H1 (cell line): ENCODE measurements around the gene CCDC28B. TPM values are rescaled to one million over a fixed set of nuclear protein-coding genes. Genes with fewer than 3 reads are reported as not detected.

Source experiments
- CTCF ChIA-PET: fragments of 300-600 bp; sonication (Branson Sonifier 250); formaldehyde crosslinking; loops from one replicate; lab custom pipeline; 2021; ENCODE audit not compliant: partially characterized antibody; lab: Charles Lee
- POLR2A ChIA-PET: fragments of 300-600 bp; sonication (Branson Sonifier 250); formaldehyde crosslinking; loops from one replicate; lab custom pipeline; 2021; ENCODE audit warnings: inconsistent platforms; ENCODE audit not compliant: partially characterized antibody; lab: Charles Lee
- DNase-seq, 2 experiments: peaks; one replicate each; pipeline versions ENCODE4 v3.0.0 to v3.0.0-alpha.2; 2010 to 2022; ENCODE audit warnings: low spot score in 2 of 2, low read depth in 1 of 2, mixed read lengths in 1 of 2
- FAIRE-seq: peaks from 2 replicates; lab custom pipeline; 2011; peaks lifted over from hg19 to GRCh38; lab: Jason Lieb, UNC
- H2AFZ ChIP-seq: 2 replicates; pipeline ENCODE4 v1.8.1; 2012; ENCODE audit warnings: low read length, inconsistent platforms
- H2AK5ac ChIP-seq: 2 replicates; pipeline ENCODE4 v1.6.1; 2013; ENCODE audit warnings: low read depth, low read length
- H2BK120ac ChIP-seq: replicated peaks from 2 replicates; pipeline ENCODE3; 2013; ENCODE audit warnings: low read depth, low read length, inconsistent platforms
- H2BK12ac ChIP-seq: 2 replicates; pipeline ENCODE4 v1.6.1; 2013; ENCODE audit warnings: low read depth, low read length
- H2BK15ac ChIP-seq: 2 replicates; pipeline ENCODE4 v1.6.1; 2013; ENCODE audit warnings: low read length
- H2BK20ac ChIP-seq: 2 replicates; pipeline ENCODE4 v1.6.1; 2013; ENCODE audit warnings: low read length
- H2BK5ac ChIP-seq: 2 replicates; pipeline ENCODE4 v1.6.1; 2013; ENCODE audit warnings: low read depth, low read length
- H3K14ac ChIP-seq: 2 replicates; pipeline ENCODE4 v1.6.1; 2013; ENCODE audit warnings: inconsistent platforms; ENCODE audit not compliant: insufficient read length
- H3K18ac ChIP-seq: 2 replicates; pipeline ENCODE4 v1.6.1; 2013; ENCODE audit warnings: low read length; ENCODE audit errors: extremely low read depth
- H3K23ac ChIP-seq: 2 replicates; pipeline ENCODE4 v1.6.1; 2013; ENCODE audit warnings: inconsistent platforms; ENCODE audit not compliant: insufficient read length
- H3K23me2 ChIP-seq: 2 replicates; pipeline ENCODE4 v1.6.1; 2013; ENCODE audit warnings: low read depth, low read length
- H3K27ac ChIP-seq: 2 replicates; pipeline ENCODE4 v1.6.1; 2011; ENCODE audit warnings: low read depth, low read length, inconsistent platforms
- H3K27me3 ChIP-seq, 4 experiments: replicated peaks in 1 of 4; 1 replicate in 1 of 4; 2 replicates in 3 of 4; pipeline versions ENCODE4 v1.6.1 to v1.8.1; 2011 to 2013; ENCODE audit warnings: low read length in 3 of 4, mild to moderate bottlenecking in 3 of 4, inconsistent platforms in 2 of 4, mixed read lengths in 2 of 4, moderate library complexity in 1 of 4; ENCODE audit not compliant: control insufficient read depth in 3 of 4, insufficient read depth in 3 of 4; ENCODE audit errors: extremely low read depth in 1 of 4
- H3K36me3 ChIP-seq, 4 experiments: 2 replicates each; pipeline versions ENCODE4 v1.6.1 to v1.8.1; 2011 to 2013; ENCODE audit warnings: mild to moderate bottlenecking in 4 of 4, low read length in 3 of 4, moderate library complexity in 2 of 4, control low read depth in 1 of 4, inconsistent platforms in 1 of 4; ENCODE audit not compliant: insufficient read depth in 4 of 4, control insufficient read depth in 2 of 4
- H3K4ac ChIP-seq: replicated peaks from 2 replicates; pipeline ENCODE3; 2013; ENCODE audit warnings: low read length, low read depth, mixed read lengths, inconsistent platforms; ENCODE audit not compliant: insufficient read length
- H3K4me1 ChIP-seq, 4 experiments: replicated peaks in 1 of 4; 1 replicate in 1 of 4; 2 replicates in 3 of 4; pipeline versions ENCODE4 v1.6.1 to v1.8.1; 2011 to 2013; ENCODE audit warnings: low read length in 3 of 4, inconsistent platforms in 2 of 4, mixed read lengths in 1 of 4; ENCODE audit not compliant: insufficient read depth in 4 of 4, control insufficient read depth in 3 of 4
- H3K4me2 ChIP-seq, 2 experiments: 2 replicates each; pipeline versions ENCODE4 v1.6.1 to v1.8.1; 2011 to 2013; ENCODE audit warnings: low read depth in 2 of 2, low read length in 2 of 2, control low read depth in 1 of 2, inconsistent platforms in 1 of 2, mild to moderate bottlenecking in 1 of 2; ENCODE audit not compliant: insufficient read depth in 1 of 2
- H3K4me3 ChIP-seq, 4 experiments: fragments of 200-600, 300-600 bp in 1 of 4; sonication (generic), shearing (Covaris generic), sonication (Bioruptor Twin) in 1 of 4; 2 replicates each; pipeline versions ENCODE4 v1.5.1 to v1.8.1; 2011 to 2016; ENCODE audit warnings: low read length in 4 of 4, low read depth in 3 of 4, control low read depth in 2 of 4, inconsistent platforms in 2 of 4, mild to moderate bottlenecking in 2 of 4, mixed read lengths in 1 of 4, moderate library complexity in 1 of 4; ENCODE audit not compliant: insufficient read depth in 2 of 4; ENCODE audit errors: extremely low read depth in 1 of 4
- H3K56ac ChIP-seq: replicated peaks from 2 replicates; pipeline ENCODE3; 2013; ENCODE audit warnings: low read depth, mild to moderate bottlenecking, mixed read lengths, low read length, inconsistent platforms; ENCODE audit not compliant: insufficient read length
- H3K79me1 ChIP-seq: 2 replicates; pipeline ENCODE4 v1.6.1; 2013; ENCODE audit warnings: low read depth, low read length, control low read depth
- H3K79me2 ChIP-seq, 2 experiments: 2 replicates each; pipeline versions ENCODE4 v1.6.1 to v1.8.1; 2012 to 2013; ENCODE audit warnings: low read length in 2 of 2, mild to moderate bottlenecking in 2 of 2, inconsistent platforms in 1 of 2; ENCODE audit not compliant: insufficient read depth in 2 of 2, control insufficient read depth in 1 of 2
- H3K9ac ChIP-seq, 4 experiments: replicated peaks in 1 of 4; 1 replicate in 1 of 4; 2 replicates in 3 of 4; pipeline versions ENCODE4 v1.6.1 to v1.8.1; 2011 to 2013; ENCODE audit warnings: low read depth in 3 of 4, low read length in 3 of 4, control low read depth in 2 of 4, mild to moderate bottlenecking in 2 of 4, moderate library complexity in 2 of 4, inconsistent platforms in 1 of 4; ENCODE audit errors: extremely low read depth in 1 of 4
- H3K9me3 ChIP-seq, 2 experiments: 2 replicates each; pipeline versions ENCODE4 v1.6.1 to v1.8.1; 2012 to 2013; ENCODE audit warnings: mild to moderate bottlenecking in 2 of 2, moderate library complexity in 2 of 2, control low read depth in 1 of 2, inconsistent platforms in 1 of 2, low read depth in 1 of 2, low read length in 1 of 2, mixed read lengths in 1 of 2; ENCODE audit not compliant: insufficient read depth in 2 of 2
- H4K20me1 ChIP-seq, 2 experiments: replicated peaks in 1 of 2; 2 replicates each; pipeline versions ENCODE3 to v1.8.1; 2011 to 2013; ENCODE audit warnings: inconsistent platforms in 2 of 2, low read length in 2 of 2, mild to moderate bottlenecking in 1 of 2; ENCODE audit not compliant: insufficient read depth in 2 of 2, control insufficient read depth in 1 of 2
- H4K5ac ChIP-seq: 2 replicates; pipeline ENCODE4 v1.6.1; 2013; ENCODE audit warnings: low read length, low read depth, mixed read lengths, inconsistent platforms; ENCODE audit not compliant: insufficient read length
- H4K8ac ChIP-seq: 2 replicates; pipeline ENCODE4 v1.8.0; 2013; ENCODE audit warnings: mild to moderate bottlenecking, moderate library complexity, low read length, inconsistent platforms; ENCODE audit not compliant: insufficient read depth; ENCODE audit errors: extremely low read depth
- H4K91ac ChIP-seq: replicated peaks from 2 replicates; pipeline ENCODE3; 2013; ENCODE audit warnings: low read length, mixed read lengths, inconsistent platforms; ENCODE audit not compliant: insufficient read length
- CREB1 ChIP-seq: IDR thresholded peaks from 2 replicates; pipeline ENCODE4 v1.6.1; 2012; ENCODE audit warnings: inconsistent platforms
- POLR2AphosphoS5 ChIP-seq: IDR thresholded peaks from 2 replicates; pipeline ENCODE4 v1.6.1; 2011; ENCODE audit warnings: low read depth, low read length
- RFX5 ChIP-seq: IDR thresholded peaks from 2 replicates; pipeline ENCODE4 v1.6.1; 2011; ENCODE audit warnings: low read depth, low read length, improper control_type of control experiment, borderline replicate concordance
- SAP30 ChIP-seq: fragments of 300-600 bp; sonication (generic); IDR thresholded peaks from 2 replicates; pipeline ENCODE4 v1.7.1; 2012; ENCODE audit warnings: low read length, moderate library complexity, mild to moderate bottlenecking, inconsistent platforms; ENCODE audit not compliant: insufficient read depth, insufficient replicate concordance
- SP2 ChIP-seq: IDR thresholded peaks from 2 replicates; pipeline ENCODE4 v1.6.1; 2012; ENCODE audit warnings: mild to moderate bottlenecking, low read length, inconsistent platforms
- TAF7 ChIP-seq: optimal IDR thresholded peaks from 2 replicates; pipeline ENCODE3; 2011; ENCODE audit warnings: low read depth, mild to moderate bottlenecking, inconsistent platforms, low read length, moderate library complexity, borderline replicate concordance
- WGBS, 2 experiments: shearing (Covaris generic) in 1 of 2; methylation state at CpG; one replicate each; pipeline versions ENCODE4 v1.1.6 to v1.1.7; 2013 to 2015; ENCODE audit warnings: low lambda C conversion rate in 2 of 2, mixed read lengths in 2 of 2, inconsistent platforms in 1 of 2, low coverage in 1 of 2, missing lambda C conversion rate in 1 of 2; ENCODE audit not compliant: insufficient replicate concordance in 2 of 2, insufficient coverage in 1 of 2, insufficient read length in 1 of 2; ENCODE audit errors: extremely low coverage in 1 of 2, missing lambda C conversion rate in 1 of 2; 5-methylcytosine and 5-hydroxymethylcytosine counted together
- polyA plus RNA-seq, 7 experiments: library from polyadenylated mRNA; depleted of rRNA in 3 of 7; stranded (reverse) in 5 of 7; unstranded in 2 of 7; fragments of >200 nt in 5 of 7; fragments of 200-250 nt in 2 of 7; gene quantifications; 1 replicate in 5 of 7; 2 replicates in 1 of 7; 4 replicates in 1 of 7; pipeline versions ENCODE4 v1.2.1 to v1.2.3, GENCODE V29; 2011 to 2013; ENCODE audit warnings: missing spikeins in 2 of 7, mixed read lengths in 2 of 7
- total RNA-seq: library from RNA; stranded (reverse); fragmentation: NEBNext Ultra II Directional; extraction: Animal tissue kit (Norgen Biotek cat#: 25700); gene quantifications from 2 replicates; pipeline ENCODE4 v1.2.1, GENCODE V29; 2021
- TF ChIP-seq, protein P1 (sequence below): IDR thresholded peaks from 2 replicates; pipeline ENCODE4 v1.6.1; 2012; ENCODE audit warnings: inconsistent platforms

CCDC28B gene
- total and polyA plus RNA-seq, 2 of the 8 experiments (the other 6 are each of a cell fraction or from before 2014, with no cell fraction given), result 16.7 to 17.1 TPM

DNA sequence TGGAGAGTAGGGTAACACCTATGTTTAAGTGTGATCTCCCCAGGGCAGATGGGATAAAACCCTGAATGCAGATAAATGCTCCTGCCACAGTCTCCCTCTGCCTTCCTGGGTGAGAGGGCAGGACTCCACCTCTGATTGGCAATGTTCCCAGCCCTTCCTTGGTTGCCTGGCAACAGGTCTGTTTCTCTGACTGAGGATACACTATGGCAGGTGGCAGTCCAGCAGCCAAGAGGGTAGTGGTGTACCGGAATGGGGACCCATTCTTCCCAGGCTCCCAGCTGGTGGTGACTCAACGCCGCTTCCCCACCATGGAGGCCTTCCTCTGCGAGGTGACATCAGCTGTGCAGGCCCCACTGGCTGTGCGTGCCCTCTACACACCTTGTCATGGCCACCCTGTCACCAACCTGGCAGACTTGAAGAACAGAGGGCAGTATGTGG lies 8.5 kb downstream of the CCDC28B start, which contains the start of gene DCDC2B:
Gene DCDC2B, plus strand, starts transcription at position 199 of the 438 bp plus-strand sequence. Its CDS starts 5 bp downstream, at position 204.
- Histone ChIP-seq H3K4me2 (no peak within 1 kb of the TSS), H4K8ac (no peak within 1 kb of the TSS; the same call in 1 of the 2 replicates)

More for the DNA sequence above, 8.5 kb downstream of the CCDC28B start, which contains the start of gene DCDC2B:
- Histone ChIP-seq H3K56ac (no peak within 1 kb of the TSS), H3K14ac (no peak within 1 kb of the TSS), H3K4me1 (peaks cover 0 to 10% (median 2%) of the 10 kb centered on the region in 4 experiments; a peak in 2 of 7 replicates), H4K20me1 (peaks cover 0 to 2% of the 10 kb centered on the region in 2 experiments), H2AK5ac (no peak within 1 kb of the TSS), H3K36me3 (no peaks in the 10 kb centered on the region; a peak in 1 of 8 replicates), H3K79me1 (peaks cover 2% of the 10 kb centered on the region; the same call in 1 of the 2 replicates), H3K4ac (no peak within 1 kb of the TSS), H3K27me3 (peaks cover 0 to 4% (median 2%) of the 10 kb centered on the region in 4 experiments; a peak in 3 of 7 replicates), H4K91ac (no peak within 1 kb of the TSS), H3K4me3 (no peak within 1 kb of the TSS), H2BK20ac (no peak within 1 kb of the TSS), H3K18ac (no peak within 1 kb of the TSS), H3K27ac (no peak within 1 kb of the TSS), H2BK12ac (no peak within 1 kb of the TSS), H2BK5ac (no peak within 1 kb of the TSS), H2BK15ac (no peak within 1 kb of the TSS), H3K79me2 (no peaks in the 10 kb centered on the region), H3K23me2 (peaks cover 8% of the 10 kb centered on the region; the same call in 1 of the 2 replicates), H2AFZ (no peak within 1 kb of the TSS), H2BK120ac (no peak within 1 kb of the TSS), H3K9ac (no peak within 1 kb of the TSS), H3K23ac (no peak within 1 kb of the TSS), H3K9me3 (no peaks in the 10 kb centered on the region), H4K5ac (no peak within 1 kb of the TSS)
- 81% methylated on average over 5 of the region's 5 CpGs; no CpG with 5 or more reads in 1 of the 2 experiments for WGBS, 2 experiments
- DNase-seq (no peak), FAIRE-seq (no peak)
- TF ChIP-seq, protein P1, sequence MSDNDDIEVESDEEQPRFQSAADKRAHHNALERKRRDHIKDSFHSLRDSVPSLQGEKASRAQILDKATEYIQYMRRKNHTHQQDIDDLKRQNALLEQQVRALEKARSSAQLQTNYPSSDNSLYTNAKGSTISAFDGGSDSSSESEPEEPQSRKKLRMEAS, result no peak
- TF ChIP-seq SAP30 (no peak), RFX5 (no peak), TAF7 (no peak), SP2 (no peak), CREB1 (no peak), POLR2AphosphoS5 (0 out of 2 replicates have a peak, but pooled peaks have one; percentile 3)
- POLR2A ChIA-PET, result interaction anchor here (1.2 to 8.9 kb wide), 4 partner anchors 11 to 124 kb away, joined by 3 to 91 read pairs (median 10); partner anchors contain the start of genes CCDC28B, EIF3I and TMEM234
- CTCF ChIA-PET, result interaction anchor here (1.0 to 1.9 kb wide), 4 partner anchors 12 to 136 kb away, joined by 3 to 7 read pairs (median 4); partner anchors contain the start of gene TMEM39B
